H9 (cell line): ENCODE data around the gene INPP4A. TPM values are rescaled to one million over a fixed set of nuclear protein-coding genes. Genes with fewer than 3 reads are reported as not detected.

Experiments
- DNase-seq: peaks from one replicate; pipeline ENCODE4 v3.0.0-alpha.2; 2017
- H2AFZ ChIP-seq: one replicate; pipeline ENCODE4 v1.6.1; 2013; ENCODE audit warnings: mild to moderate bottlenecking, low read length, control low read depth, moderate library complexity
- H2AK5ac ChIP-seq: 2 replicates; pipeline ENCODE4 v1.6.1; 2013; ENCODE audit warnings: low read length, control low read depth, mixed read lengths; ENCODE audit not compliant: insufficient read length
- H2BK120ac ChIP-seq: one replicate; pipeline ENCODE4 v1.6.1; 2013; ENCODE audit warnings: low read depth, mild to moderate bottlenecking, low read length, control low read depth, inconsistent platforms; ENCODE audit not compliant: poor library complexity, severe bottlenecking
- H2BK12ac ChIP-seq: 2 replicates; pipeline ENCODE4 v1.6.1; 2013; ENCODE audit warnings: low read length, control low read depth, mixed read lengths, low read depth; ENCODE audit not compliant: insufficient read length
- H2BK15ac ChIP-seq: 2 replicates; pipeline ENCODE4 v1.6.1; 2013; ENCODE audit warnings: low read depth, low read length, control low read depth
- H2BK20ac ChIP-seq: one replicate; pipeline ENCODE4 v1.6.1; 2013; ENCODE audit warnings: low read depth, mild to moderate bottlenecking, low read length, control low read depth, inconsistent platforms; ENCODE audit not compliant: poor library complexity, severe bottlenecking
- H2BK5ac ChIP-seq: 2 replicates; pipeline ENCODE4 v1.6.1; 2013; ENCODE audit warnings: low read length, control low read depth, mixed read lengths; ENCODE audit not compliant: insufficient read length
- H3K14ac ChIP-seq: 2 replicates; pipeline ENCODE4 v1.6.1; 2013; ENCODE audit warnings: low read length, control low read depth; ENCODE audit not compliant: insufficient read depth
- H3K18ac ChIP-seq: 2 replicates; pipeline ENCODE4 v1.6.1; 2013; ENCODE audit warnings: low read depth, mild to moderate bottlenecking, mixed read lengths, low read length, control low read depth; ENCODE audit not compliant: insufficient read length
- H3K23ac ChIP-seq: 2 replicates; pipeline ENCODE4 v1.6.1; 2013; ENCODE audit warnings: low read length, control low read depth, mixed read lengths, low read depth; ENCODE audit not compliant: insufficient read length
- H3K23me2 ChIP-seq: 2 replicates; pipeline ENCODE4 v1.6.1; 2013; ENCODE audit warnings: low read depth, mild to moderate bottlenecking, mixed read lengths, low read length, control low read depth; ENCODE audit not compliant: insufficient read length, poor library complexity, severe bottlenecking
- H3K27ac ChIP-seq: 2 replicates; pipeline ENCODE4 v1.5.1; 2013; ENCODE audit warnings: low read length, control low read depth, mixed read lengths, low read depth; ENCODE audit not compliant: insufficient read length
- H3K27me3 ChIP-seq: 2 replicates; pipeline ENCODE4 v1.6.1; 2013; ENCODE audit warnings: low read length, control low read depth, inconsistent platforms; ENCODE audit not compliant: insufficient read depth
- H3K4ac ChIP-seq: 2 replicates; pipeline ENCODE4 v1.6.1; 2013; ENCODE audit warnings: low read depth, mild to moderate bottlenecking, control low read depth, inconsistent platforms, low read length, moderate library complexity
- H3K4me1 ChIP-seq: 2 replicates; pipeline ENCODE4 v1.6.1; 2013; ENCODE audit warnings: low read length, control low read depth, inconsistent platforms; ENCODE audit not compliant: insufficient read depth
- H3K4me2 ChIP-seq: 2 replicates; pipeline ENCODE4 v1.6.1; 2013; ENCODE audit warnings: low read length, control low read depth, mixed read lengths; ENCODE audit not compliant: insufficient read length, insufficient read depth
- H3K56ac ChIP-seq: 2 replicates; pipeline ENCODE4 v1.6.1; 2013; ENCODE audit warnings: low read depth, mild to moderate bottlenecking, mixed read lengths, low read length, control low read depth; ENCODE audit not compliant: insufficient read length
- H3K79me1 ChIP-seq: 2 replicates; pipeline ENCODE4 v1.6.1; 2013; ENCODE audit warnings: low read depth, mild to moderate bottlenecking, moderate library complexity, low read length, control low read depth, inconsistent platforms; ENCODE audit not compliant: insufficient read depth, poor library complexity, severe bottlenecking
- H3K79me2 ChIP-seq: 2 replicates; pipeline ENCODE4 v1.6.1; 2013; ENCODE audit warnings: low read length, control low read depth, inconsistent platforms; ENCODE audit not compliant: insufficient read depth
- H3K9ac ChIP-seq: 2 replicates; pipeline ENCODE4 v1.6.1; 2013; ENCODE audit warnings: low read length, control low read depth, mixed read lengths; ENCODE audit not compliant: insufficient read length; ENCODE audit errors: extremely low read depth
- H3K9me3 ChIP-seq: one replicate; pipeline ENCODE4 v1.6.1; 2013; ENCODE audit warnings: low read depth, low read length, inconsistent platforms; ENCODE audit not compliant: control insufficient read depth
- H3T11ph ChIP-seq: one replicate; pipeline ENCODE4 v1.6.1; 2013; ENCODE audit warnings: mild to moderate bottlenecking, low read length, control low read depth, inconsistent platforms
- H4K20me1 ChIP-seq: one replicate; pipeline ENCODE4 v1.6.1; 2013; ENCODE audit not compliant: control insufficient read depth, insufficient read length, insufficient read depth
- H4K5ac ChIP-seq: 2 replicates; pipeline ENCODE4 v1.6.1; 2013; ENCODE audit warnings: low read depth, mild to moderate bottlenecking, mixed read lengths, low read length, control low read depth; ENCODE audit not compliant: insufficient read length
- H4K8ac ChIP-seq: replicated peaks from 2 replicates; pipeline ENCODE4 v1.6.1; 2013; ENCODE audit warnings: low read length, control low read depth, mixed read lengths, low read depth; ENCODE audit not compliant: insufficient read length
- H4K91ac ChIP-seq: 2 replicates; pipeline ENCODE4 v1.6.1; 2013; ENCODE audit warnings: low read depth, mild to moderate bottlenecking, moderate library complexity, mixed read lengths, low read length, control low read depth; ENCODE audit not compliant: insufficient read length
- H3K27ac Mint-ChIP-seq, 3 experiments: 2 replicates in 2 of 3; 3 replicates in 1 of 3; pipeline ENCODE4 v1.8.0; 2020 to 2021; ENCODE audit warnings: mixed read lengths in 3 of 3, mild to moderate bottlenecking in 1 of 3, moderate library complexity in 1 of 3
- H3K27me3 Mint-ChIP-seq: 2 replicates; pipeline ENCODE4 v1.8.0; 2021; ENCODE audit warnings: low read depth, mild to moderate bottlenecking, moderate library complexity, mixed read lengths
- H3K36me3 Mint-ChIP-seq, 3 experiments: 2 replicates in 2 of 3; 3 replicates in 1 of 3; pipeline ENCODE4 v1.8.0; 2020 to 2021; ENCODE audit warnings: low read depth in 3 of 3, mixed read lengths in 3 of 3; ENCODE audit not compliant: insufficient read depth in 1 of 3
- H3K4me1 Mint-ChIP-seq, 2 experiments: 2 replicates each; pipeline ENCODE4 v1.8.0; 2020; ENCODE audit warnings: mixed read lengths in 2 of 2
- H3K4me3 Mint-ChIP-seq, 2 experiments: 2 replicates in 1 of 2; 3 replicates in 1 of 2; pipeline ENCODE4 v1.8.0; 2020 to 2021; ENCODE audit warnings: mild to moderate bottlenecking in 2 of 2, mixed read lengths in 2 of 2, moderate library complexity in 1 of 2
- H3K9me3 Mint-ChIP-seq, 2 experiments: 2 replicates in 1 of 2; 3 replicates in 1 of 2; pipeline ENCODE4 v1.8.0; 2020; ENCODE audit warnings: mild to moderate bottlenecking in 2 of 2, mixed read lengths in 2 of 2, moderate library complexity in 1 of 2
- CTCF ChIP-seq: fragments of 200-600 bp; sonication (generic); conservative IDR thresholded peaks from 3 replicates; pipeline ENCODE4 v1.8.0; 2021; ENCODE audit warnings: antibody characterized with exemption, mild to moderate bottlenecking
- WGBS: extraction: QIAGEN DNeasy Blood & Tissue Kit; methylation state at CpG from one replicate; pipeline ENCODE4 v1.1.7; 2013; ENCODE audit warnings: missing lambda C conversion rate, low lambda C conversion rate, mixed read lengths; ENCODE audit not compliant: insufficient read length; ENCODE audit errors: extremely low coverage; 5-methylcytosine and 5-hydroxymethylcytosine counted together
- total RNA-seq: library from RNA; stranded (reverse); gene quantifications from 2 replicates; pipeline ENCODE4 v1.2.1, GENCODE V29; 2021

Gene INPP4A
- total RNA-seq, 1 experiment from 2014 or later, result 55.2 TPM

- Histone ChIP-seq H2BK20ac (no peak overlapping the region), H3K18ac (no peak overlapping the region), H3K9ac (no peak overlapping the region), H4K8ac (no peak overlapping the region), H3K27ac (no peak overlapping the region), H3K9me3 (no peaks in the 10 kb centered on the region), H2BK5ac (no peak overlapping the region), H2AFZ (no peak overlapping the region), H3K79me2 (no peaks in the 10 kb centered on the region), H3K4ac (no peak overlapping the region), H3K23me2 (no peaks in the 10 kb centered on the region), H3K4me1 (no peaks in the 10 kb centered on the region), H3T11ph (no peak overlapping the region), H2AK5ac (no peak overlapping the region), H3K4me2 (no peak overlapping the region), H2BK12ac (no peak overlapping the region), H2BK15ac (no peak overlapping the region), H3K27me3 (no peaks in the 10 kb centered on the region), H4K5ac (no peak overlapping the region), H4K20me1 (no peaks in the 10 kb centered on the region), H2BK120ac (no peak overlapping the region), H3K56ac (no peak overlapping the region), H3K14ac (no peak overlapping the region), H4K91ac (no peak overlapping the region), H3K23ac (no peak overlapping the region), H3K79me1 (no peaks in the 10 kb centered on the region)
- Mint-ChIP-seq H3K27ac (no peak overlapping the region), H3K4me1 (no peaks in the 10 kb centered on the region), H3K4me3 (no peak overlapping the region), H3K27me3 (no peaks in the 10 kb centered on the region), H3K36me3 (peaks cover 19 to 92% (median 60%) of the 10 kb centered on the region in 3 experiments), H3K9me3 (no peaks in the 10 kb centered on the region)
- DNase-seq, result no peak
- no peak for TF ChIP-seq CTCF
- no CpG with 5 or more reads among the region's 5 CpGs for WGBS
These were observed 111.8 kb downstream of the INPP4A start for GRCh38 chr2:98556344-98557033.
